Trophoblast cell (in vitro differentiated cells and primary cell): ENCODE data around the gene YBEY.
A peak's percentile ranks its signal among the peaks of the same experiment; 100 is the strongest.

Experiments
- DNase-seq, 2 donors: peaks; one replicate each; pipeline ENCODE4 v3.0.0-alpha.2; 2016
- H2AFZ ChIP-seq: 2 replicates; pipeline ENCODE4 v1.6.1; 2013; ENCODE audit warnings: low read length, moderate library complexity, mild to moderate bottlenecking; ENCODE audit not compliant: insufficient read depth, poor library complexity
- H2AK5ac ChIP-seq: 2 replicates; pipeline ENCODE4 v1.6.1; 2013; ENCODE audit warnings: mild to moderate bottlenecking, low read length
- H2BK120ac ChIP-seq: 2 replicates; pipeline ENCODE4 v1.6.1; 2013; ENCODE audit warnings: low read length, mild to moderate bottlenecking, moderate library complexity; ENCODE audit not compliant: insufficient read depth, poor library complexity
- H2BK12ac ChIP-seq: 2 replicates; pipeline ENCODE4 v1.6.1; 2013; ENCODE audit warnings: mild to moderate bottlenecking, low read length, moderate library complexity
- H2BK5ac ChIP-seq: 2 replicates; pipeline ENCODE4 v1.6.1; 2013; ENCODE audit warnings: low read length, low read depth, moderate library complexity, mild to moderate bottlenecking; ENCODE audit not compliant: poor library complexity
- H3K14ac ChIP-seq: 2 replicates; pipeline ENCODE4 v1.6.1; 2013; ENCODE audit warnings: mild to moderate bottlenecking, low read length
- H3K18ac ChIP-seq: 2 replicates; pipeline ENCODE4 v1.6.1; 2013; ENCODE audit warnings: mild to moderate bottlenecking, low read length
- H3K23ac ChIP-seq: 2 replicates; pipeline ENCODE4 v1.6.1; 2013; ENCODE audit warnings: low read length
- H3K27ac ChIP-seq: 2 replicates; pipeline ENCODE4 v1.5.1; 2013; ENCODE audit warnings: low read depth, mild to moderate bottlenecking, inconsistent platforms, low read length, moderate library complexity
- H3K27me3 ChIP-seq: 2 replicates; pipeline ENCODE4 v1.6.1; 2013; ENCODE audit warnings: inconsistent platforms, mild to moderate bottlenecking, low read length, moderate library complexity; ENCODE audit not compliant: insufficient read depth
- H3K36me3 ChIP-seq, 2 experiments: 1 replicate in 1 of 2; 2 replicates in 1 of 2; pipeline ENCODE4 v1.6.1; 2013; ENCODE audit warnings: low read length in 2 of 2, mild to moderate bottlenecking in 2 of 2, moderate library complexity in 1 of 2; ENCODE audit not compliant: insufficient read depth in 2 of 2, control insufficient read depth in 1 of 2
- H3K4ac ChIP-seq: 2 replicates; pipeline ENCODE4 v1.6.1; 2013; ENCODE audit warnings: low read depth, mild to moderate bottlenecking, low read length, moderate library complexity
- H3K4me1 ChIP-seq, 2 experiments: 1 replicate in 1 of 2; 2 replicates in 1 of 2; pipeline ENCODE4 v1.6.1; 2013; ENCODE audit warnings: low read length in 2 of 2, mild to moderate bottlenecking in 2 of 2, moderate library complexity in 1 of 2; ENCODE audit not compliant: insufficient read depth in 2 of 2, control insufficient read depth in 1 of 2
- H3K4me2 ChIP-seq: 2 replicates; pipeline ENCODE4 v1.6.1; 2013; ENCODE audit warnings: inconsistent platforms, mild to moderate bottlenecking, low read length, moderate library complexity
- H3K4me3 ChIP-seq: 2 replicates; pipeline ENCODE4 v1.5.1; 2013; ENCODE audit warnings: mild to moderate bottlenecking, low read depth, low read length, inconsistent platforms
- H3K79me1 ChIP-seq: one replicate; pipeline ENCODE4 v1.6.1; 2013; ENCODE audit warnings: low read length
- H3K79me2 ChIP-seq: 2 replicates; pipeline ENCODE4 v1.6.1; 2013; ENCODE audit warnings: low read length, mild to moderate bottlenecking; ENCODE audit not compliant: control insufficient read depth, insufficient read depth, poor library complexity
- H3K9ac ChIP-seq: 2 replicates; pipeline ENCODE4 v1.6.1; 2013; ENCODE audit warnings: mild to moderate bottlenecking, low read length
- H3K9me3 ChIP-seq: 2 replicates; pipeline ENCODE4 v1.6.1; 2013; ENCODE audit warnings: low read depth, mild to moderate bottlenecking, control low read depth, inconsistent platforms, low read length; ENCODE audit not compliant: insufficient read depth
- H4K12ac ChIP-seq: 2 replicates; pipeline ENCODE4 v1.6.1; 2013; ENCODE audit warnings: low read depth, mild to moderate bottlenecking, low read length, moderate library complexity
- H4K8ac ChIP-seq: 2 replicates; pipeline ENCODE4 v1.6.1; 2013; ENCODE audit warnings: low read depth, mild to moderate bottlenecking, low read length, moderate library complexity
- H4K91ac ChIP-seq: one replicate; pipeline ENCODE4 v1.6.1; 2013; ENCODE audit warnings: low read depth, mild to moderate bottlenecking, low read length, moderate library complexity
- WGBS: extraction: QIAGEN DNeasy Blood & Tissue Kit; methylation state at CpG from one replicate; pipeline ENCODE4 v1.1.7; 2013; ENCODE audit warnings: missing lambda C conversion rate; ENCODE audit not compliant: insufficient read length, insufficient coverage; ENCODE audit errors: extremely low coverage; 5-methylcytosine and 5-hydroxymethylcytosine counted together

The YBEY gene

DNA sequence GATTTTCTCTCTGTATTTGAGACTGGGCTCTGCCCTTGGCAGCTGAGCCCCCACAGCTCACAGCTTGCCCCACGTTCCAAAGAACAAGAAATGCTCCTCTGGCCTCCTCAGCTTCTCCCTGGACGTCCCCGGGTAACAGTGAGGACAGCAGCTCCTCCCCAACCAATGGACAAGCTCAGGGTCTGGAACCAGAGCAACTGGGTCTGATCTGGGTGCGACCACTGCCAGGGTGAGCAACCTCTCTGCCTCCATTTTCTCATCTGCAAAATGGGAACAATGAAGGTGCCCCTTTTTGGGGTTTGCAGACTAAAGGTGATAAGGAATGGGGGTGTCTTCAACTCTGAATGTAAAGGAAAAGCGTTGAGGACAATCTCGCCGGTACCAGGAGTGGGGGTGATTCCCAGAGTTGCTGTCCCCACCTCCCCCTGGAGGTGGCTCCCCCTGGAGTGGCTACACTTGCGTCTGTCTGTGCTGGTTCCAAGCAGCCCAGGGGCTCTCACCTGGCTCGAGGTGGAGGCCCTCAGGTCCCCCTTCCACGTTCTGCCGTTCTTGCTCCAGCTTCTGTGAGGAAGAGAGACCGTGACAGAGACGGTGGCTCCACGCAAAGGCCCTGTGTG lies 30.7 kb downstream of the YBEY start:
- no peak overlapping the region for H4K91ac ChIP-seq
- H3K4me3 ChIP-seq: no peak overlapping the region
- no peak overlapping the region for H3K4ac ChIP-seq
- no peak overlapping the region for H4K12ac ChIP-seq
- no peak overlapping the region for H2BK12ac ChIP-seq
- H3K36me3 ChIP-seq: peaks cover 16 to 20% of the 10 kb centered on the region in 2 experiments
- no peak overlapping the region for H2BK120ac ChIP-seq
- no peak overlapping the region for H3K23ac ChIP-seq
- H2BK5ac ChIP-seq: no peak overlapping the region
- no peak overlapping the region for H3K18ac ChIP-seq
- no peak overlapping the region for H4K8ac ChIP-seq
- H3K79me2 ChIP-seq: peaks cover 1% of the 10 kb centered on the region
- no peak overlapping the region for H3K27ac ChIP-seq
- H3K14ac ChIP-seq: no peak overlapping the region
- no peaks in the 10 kb centered on the region for H3K27me3 ChIP-seq
- no peak for DNase-seq
- WGBS: no CpG with 5 or more reads among the region's 14 CpGs
- no peak overlapping the region for H2AFZ ChIP-seq
- H2AK5ac ChIP-seq: no peak overlapping the region
- H3K4me1 ChIP-seq: peaks cover 10 to 15% of the 10 kb centered on the region in 2 experiments
- H3K79me1 ChIP-seq: no peaks in the 10 kb centered on the region
- H3K4me2 ChIP-seq: no peak overlapping the region
- H3K9ac ChIP-seq: no peak overlapping the region
- no peaks in the 10 kb centered on the region for H3K9me3 ChIP-seq

- H2AK5ac ChIP-seq: no peak overlapping the region
- no peaks in the 10 kb centered on the region for H3K27me3 ChIP-seq
- H3K9ac ChIP-seq: no peak overlapping the region
- no peak overlapping the region for H3K4ac ChIP-seq
- no peak overlapping the region for H2BK5ac ChIP-seq
- no peak overlapping the region for H3K14ac ChIP-seq
- no peak overlapping the region for H2BK12ac ChIP-seq
- WGBS: no CpG with 5 or more reads among the region's 20 CpGs
- no peak overlapping the region for H3K27ac ChIP-seq
- no peak overlapping the region for H4K12ac ChIP-seq
- H3K79me1 ChIP-seq: peaks cover 5% of the 10 kb centered on the region
- no peak overlapping the region for H3K23ac ChIP-seq
- H4K91ac ChIP-seq: no peak overlapping the region
- H2AFZ ChIP-seq: no peak overlapping the region
- no peak overlapping the region for H4K8ac ChIP-seq
- H3K18ac ChIP-seq: no peak overlapping the region
- H3K36me3 ChIP-seq: peaks cover 16 to 20% of the 10 kb centered on the region in 2 experiments
- H3K4me2 ChIP-seq: no peak overlapping the region
- H3K79me2 ChIP-seq: peaks cover 10% of the 10 kb centered on the region
- no peak overlapping the region for H3K4me3 ChIP-seq
- peaks cover 10 to 22% of the 10 kb centered on the region in 2 experiments for H3K4me1 ChIP-seq
- H2BK120ac ChIP-seq: no peak overlapping the region
- peak in 1 of 2 donors; percentile 19 for DNase-seq
- H3K9me3 ChIP-seq: no peaks in the 10 kb centered on the region
Measured at GRCh38 chr21:46317710-46318463, 31.7 kb downstream of the YBEY start.

- H4K91ac ChIP-seq: no peak overlapping the region
- no peak for DNase-seq
- no peak overlapping the region for H3K9ac ChIP-seq
- no peaks in the 10 kb centered on the region for H3K27me3 ChIP-seq
- H3K4ac ChIP-seq: no peak overlapping the region
- H3K18ac ChIP-seq: no peak overlapping the region
- no peak overlapping the region for H2BK12ac ChIP-seq
- H3K4me1 ChIP-seq: peaks cover 10 to 22% of the 10 kb centered on the region in 2 experiments
- H3K4me2 ChIP-seq: no peak overlapping the region
- H2BK5ac ChIP-seq: no peak overlapping the region
- H3K79me2 ChIP-seq: peaks cover 15% of the 10 kb centered on the region
- H4K8ac ChIP-seq: no peak overlapping the region
- no peak overlapping the region for H3K14ac ChIP-seq
- H3K4me3 ChIP-seq: no peak overlapping the region
- no peak overlapping the region for H2AK5ac ChIP-seq
- H3K27ac ChIP-seq: no peak overlapping the region
- peaks cover 13 to 16% of the 10 kb centered on the region in 2 experiments for H3K36me3 ChIP-seq
- H2BK120ac ChIP-seq: no peak overlapping the region
- H3K9me3 ChIP-seq: no peaks in the 10 kb centered on the region
- no peak overlapping the region for H2AFZ ChIP-seq
- peaks cover 10% of the 10 kb centered on the region for H3K79me1 ChIP-seq
- no peak overlapping the region for H4K12ac ChIP-seq
- H3K23ac ChIP-seq: no peak overlapping the region
- WGBS: no CpG with 5 or more reads among the region's 4 CpGs
Measured at GRCh38 chr21:46318464-46318845, 32.3 kb downstream of the YBEY start.

GRCh38 chr21:46319186-46319585 lies 33.0 kb downstream of the YBEY start:
- no peak overlapping the region for H3K9ac ChIP-seq
- H2AK5ac ChIP-seq: no peak overlapping the region
- H3K36me3 ChIP-seq: peaks cover 10 to 14% of the 10 kb centered on the region in 2 experiments
- H2BK120ac ChIP-seq: no peak overlapping the region
- H3K27ac ChIP-seq: no peak overlapping the region
- H2AFZ ChIP-seq: no peak overlapping the region
- no peak overlapping the region for H3K4me3 ChIP-seq
- H3K79me1 ChIP-seq: peaks cover 14% of the 10 kb centered on the region
- no CpG with 5 or more reads among the region's 7 CpGs for WGBS
- no peaks in the 10 kb centered on the region for H3K27me3 ChIP-seq
- no peak overlapping the region for H2BK12ac ChIP-seq
- no peak overlapping the region for H3K23ac ChIP-seq
- H4K8ac ChIP-seq: no peak overlapping the region
- H2BK5ac ChIP-seq: no peak overlapping the region
- no peak overlapping the region for H4K12ac ChIP-seq
- peaks cover 10 to 22% of the 10 kb centered on the region in 2 experiments for H3K4me1 ChIP-seq
- DNase-seq: no peak
- peaks cover 19% of the 10 kb centered on the region for H3K79me2 ChIP-seq
- H4K91ac ChIP-seq: no peak overlapping the region
- no peak overlapping the region for H3K14ac ChIP-seq
- no peak overlapping the region for H3K4ac ChIP-seq
- H3K9me3 ChIP-seq: no peaks in the 10 kb centered on the region
- H3K18ac ChIP-seq: no peak overlapping the region
- no peak overlapping the region for H3K4me2 ChIP-seq
